NCI-H82 treated with DMSO at 0.1 percent for 48 hours (cell line): ENCODE results near the gene BID.

Experiments used
- DNase-seq: peaks from one replicate; lab custom pipeline; 2025; ENCODE audit not compliant: unreplicated experiment; lab: John Stamatoyannopoulos, UW

BID gene

GRCh38 chr22:17774206-17774925 lies at the start of gene BID:
TSS of gene BID (minus strand) at chr22:17774469. CDS start at chr22:17750116, 24,353 bp downstream.
- DNase-seq, result no peak

- DNase-seq, result no peak
Observed at GRCh38 chr22:17823964-17824363, 49.7 kb upstream of the BID start.

- no peak for DNase-seq
Observed at GRCh38 chr22:17823226-17823625, 49.0 kb upstream of the BID start.

GRCh38 chr22:17822087-17822486 lies 47.8 kb upstream of the BID start:
- no peak for DNase-seq

- no peak for DNase-seq
Observed at GRCh38 chr22:17820879-17821439, 46.7 kb upstream of the BID start.

- no peak for DNase-seq
Observed at GRCh38 chr22:17818649-17819048, 44.4 kb upstream of the BID start.

GRCh38 chr22:17818180-17818579 lies 43.9 kb upstream of the BID start:
- DNase-seq, result no peak

- DNase-seq, result no peak
Observed at GRCh38 chr22:17817511-17818065, 43.3 kb upstream of the BID start.

- DNase-seq, result no peak
Observed at GRCh38 chr22:17817079-17817478, 42.8 kb upstream of the BID start.

GRCh38 chr22:17816649-17817048 lies 42.4 kb upstream of the BID start:
- DNase-seq, result no peak

- DNase-seq, result no peak
Observed at GRCh38 chr22:17815703-17816254, 41.5 kb upstream of the BID start.

GRCh38 chr22:17814830-17815229 lies 40.6 kb upstream of the BID start:
- no peak for DNase-seq

GRCh38 chr22:17814084-17814483 lies 39.8 kb upstream of the BID start:
- no peak for DNase-seq

- DNase-seq, result no peak
Observed at GRCh38 chr22:17811119-17811518, 36.9 kb upstream of the BID start.

- no peak for DNase-seq
Observed at GRCh38 chr22:17810570-17811116, 36.4 kb upstream of the BID start.

- DNase-seq, result no peak
Observed at GRCh38 chr22:17808693-17809403, 34.6 kb upstream of the BID start.

GRCh38 chr22:17807578-17808410 lies 33.5 kb upstream of the BID start:
- no peak for DNase-seq

- DNase-seq, result no peak
Observed at GRCh38 chr22:17807086-17807485, 32.8 kb upstream of the BID start.

GRCh38 chr22:17806437-17806836 lies 32.2 kb upstream of the BID start:
- no peak for DNase-seq

- no peak for DNase-seq
Observed at GRCh38 chr22:17804331-17805080, 30.2 kb upstream of the BID start.
